NCI-H524 (cell line): ENCODE data around the gene TUT7.

Source experiments
- DNase-seq, 2 experiments: peaks; one replicate each; lab custom pipeline; 2025; lab: John Stamatoyannopoulos, UW

The TUT7 gene

GRCh38 chr9:86252870-86253269 is 101.3 kb downstream of the TUT7 start:
- no peak for DNase-seq

GRCh38 chr9:86250123-86250522 is 104.1 kb downstream of the TUT7 start:
- DNase-seq = no peak

- no peak for DNase-seq
These were observed 105.5 kb downstream of the TUT7 start for GRCh38 chr9:86248746-86249145.

- no peak for DNase-seq
These were observed 107.5 kb downstream of the TUT7 start for GRCh38 chr9:86246752-86247161.

DNA sequence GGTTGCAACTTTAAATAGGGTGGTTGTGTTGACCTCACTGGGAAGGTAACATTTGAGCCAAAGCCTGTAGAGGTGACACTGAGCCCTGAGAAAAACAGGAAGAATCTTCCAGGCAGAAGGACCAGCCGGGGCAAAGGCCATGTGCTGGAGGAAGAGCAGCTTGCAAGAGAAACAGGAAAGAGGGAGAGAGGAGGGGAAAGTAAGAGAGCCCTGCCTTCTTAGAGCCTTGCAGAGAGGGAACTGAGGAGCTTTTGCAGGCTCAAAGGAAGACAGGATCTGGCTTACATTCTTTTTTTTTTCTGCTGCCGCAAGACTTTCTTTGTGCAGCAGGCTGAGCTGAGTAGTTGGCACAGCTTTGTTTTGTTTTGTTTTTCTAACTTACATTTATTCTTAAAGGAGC is 112.1 kb downstream of the TUT7 start:
- no peak for DNase-seq

DNA sequence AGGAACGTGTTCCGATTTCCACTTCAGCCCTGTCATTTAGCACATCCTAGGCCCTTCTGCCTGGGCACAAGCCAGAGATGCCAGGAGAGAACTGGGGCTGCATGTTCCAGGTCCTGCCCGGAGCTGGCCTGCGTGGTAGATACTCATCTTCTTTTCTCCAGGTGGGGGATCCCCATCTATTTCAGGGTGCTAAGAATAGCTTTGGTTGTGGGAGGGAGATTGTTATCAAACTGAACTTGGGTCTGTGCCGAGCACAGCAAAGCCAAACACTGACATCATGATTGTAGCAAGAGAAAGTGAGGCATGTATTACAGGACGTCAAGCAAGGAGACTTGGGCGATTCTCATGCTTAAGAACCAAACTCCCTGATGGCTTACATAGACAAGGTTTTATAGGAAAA is 113.0 kb downstream of the TUT7 start:
- DNase-seq = no peak

DNA sequence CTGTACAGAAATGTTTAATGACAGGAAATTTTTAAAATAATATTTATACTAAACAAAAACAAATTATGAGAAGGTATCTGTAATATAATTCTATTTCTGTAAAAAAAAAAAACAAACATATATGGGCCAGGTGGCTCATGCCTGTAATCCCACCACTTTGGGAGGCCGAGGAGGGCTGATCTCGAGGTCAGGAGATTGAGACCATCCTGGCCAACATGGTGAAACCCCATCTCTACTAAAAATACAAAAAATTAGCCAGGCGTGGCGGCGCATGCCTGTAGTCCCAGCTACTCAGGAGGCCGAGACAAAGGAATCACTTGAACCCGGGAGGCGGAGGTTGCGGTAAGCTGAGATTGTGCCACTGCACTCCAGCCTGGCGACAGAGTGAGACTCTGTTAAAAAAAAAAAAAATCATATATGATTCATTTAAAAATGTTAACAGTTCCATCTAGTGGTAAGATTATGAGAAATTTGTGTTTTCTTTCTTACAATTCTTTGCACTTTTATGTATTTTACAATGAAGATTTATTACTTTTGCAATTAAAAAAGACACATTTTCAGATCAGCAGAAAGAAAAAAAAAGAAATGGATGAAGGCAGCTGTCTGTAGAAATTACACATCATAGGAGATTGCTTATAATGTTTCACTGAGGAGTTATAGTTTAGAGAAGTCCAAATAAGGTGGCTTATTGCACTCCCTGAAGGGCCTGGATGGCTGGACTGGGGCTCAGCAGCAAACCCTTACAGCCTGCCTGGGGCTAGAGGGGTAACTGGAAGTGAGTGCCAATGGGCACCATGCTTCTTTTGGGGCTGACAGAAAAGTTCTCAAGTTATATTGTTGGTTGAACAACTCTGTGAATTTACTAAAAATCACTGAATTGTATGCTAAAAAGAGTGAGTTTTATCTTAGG is 115.1 kb downstream of the TUT7 start:
- DNase-seq = no peak
